Gastrocnemius medialis (tissue), 4 donors: ENCODE results near the gene AGL. TPM values are rescaled to one million over a fixed set of nuclear protein-coding genes. Genes with fewer than 3 reads are reported as not detected.

ENCODE experiments used
- ATAC-seq, 2 donors: fragments of 150-250 bp; one replicate each; pipeline ENCODE4 v1.9.1; 2016
- DNase-seq, 2 donors: peaks; one replicate each; pipeline ENCODE4 v3.0.0-alpha.2; 2019
- H3K27ac ChIP-seq, 4 donors: fragments of 200-600 bp; sonication (generic); 1 replicate in 1 of 4; 2 replicates in 3 of 4; pipeline ENCODE4 v1.5.1; 2016 to 2018; ENCODE audit warnings: mild to moderate bottlenecking in 2 of 4, moderate library complexity in 1 of 4
- H3K27me3 ChIP-seq, 3 donors: fragments of 200-600 bp; sonication (generic) in 2 of 3; 1 replicate in 1 of 3; 2 replicates in 2 of 3; pipeline versions ENCODE4 v1.5.1 to v1.6.0; 2016 to 2019; ENCODE audit warnings: mild to moderate bottlenecking in 1 of 3, moderate library complexity in 1 of 3
- H3K36me3 ChIP-seq, 2 donors: fragments of 200-600 bp; sonication (generic) in 1 of 2; one replicate each; pipeline ENCODE4 v1.5.1; 2017 to 2018
- H3K4me1 ChIP-seq, 2 donors: fragments of 200-600 bp; sonication (generic) in 1 of 2; one replicate each; pipeline ENCODE4 v1.5.1; 2016 to 2017; ENCODE audit warnings: mild to moderate bottlenecking in 2 of 2
- H3K4me3 ChIP-seq, 4 donors: fragments of 200-600 bp; sonication (generic) in 3 of 4; 1 replicate in 1 of 4; 2 replicates in 3 of 4; pipeline ENCODE4 v1.5.1; 2016 to 2019; ENCODE audit warnings: mild to moderate bottlenecking in 2 of 4
- H3K9me3 ChIP-seq, 3 donors: fragments of 200-600 bp; sonication (generic) in 2 of 3; 1 replicate in 1 of 3; 2 replicates in 2 of 3; pipeline ENCODE4 v1.5.1; 2016 to 2019
- POLR2A ChIP-seq, 2 donors: fragments of 450-650 bp; IDR thresholded peaks; one replicate each; pipeline ENCODE4 v1.6.1; 2017; ENCODE audit warnings: antibody characterized with exemption in 2 of 2, mild to moderate bottlenecking in 2 of 2, moderate library complexity in 2 of 2
- in situ Hi-C, 4 donors: fragments of 200-750 bp; cut with MboI; loops; one replicate each; pipeline versions ENCODE4 v1.15.0 to v1.8.0; 2017; ENCODE audit warnings: low sequenced_read_pairs in 4 of 4
- intact Hi-C: fragments of 100-400 bp; cut with DNase I; formaldehyde crosslinking; loops from one replicate; pipeline ENCODE4 v1.15.1; 2023; ENCODE audit warnings: low total_unique reads
- total RNA-seq, 4 donors: library from RNA; depleted of rRNA; stranded (reverse); fragments of >200 nt; gene quantifications; one replicate each; pipeline versions ENCODE4 v1.1.0 to v1.2.3, GENCODE V29; 2016
- TF ChIP-seq, protein P1 (sequence below), 5 experiments: fragments of 450-650 bp in 3 of 5; fragments of 200-600 bp in 2 of 5; sonication (generic) in 2 of 5; IDR thresholded peaks in 4 of 5; conservative IDR thresholded peaks in 1 of 5; 1 replicate in 4 of 5; 2 replicates in 1 of 5; pipeline ENCODE4 v1.5.1; 2016 to 2019; ENCODE audit warnings: antibody characterized with exemption in 5 of 5, mild to moderate bottlenecking in 3 of 5, moderate library complexity in 3 of 5

The AGL gene
- total RNA-seq, 4 donors from 2014 or later: 49.3 to 143 (median 103) TPM

DNA sequence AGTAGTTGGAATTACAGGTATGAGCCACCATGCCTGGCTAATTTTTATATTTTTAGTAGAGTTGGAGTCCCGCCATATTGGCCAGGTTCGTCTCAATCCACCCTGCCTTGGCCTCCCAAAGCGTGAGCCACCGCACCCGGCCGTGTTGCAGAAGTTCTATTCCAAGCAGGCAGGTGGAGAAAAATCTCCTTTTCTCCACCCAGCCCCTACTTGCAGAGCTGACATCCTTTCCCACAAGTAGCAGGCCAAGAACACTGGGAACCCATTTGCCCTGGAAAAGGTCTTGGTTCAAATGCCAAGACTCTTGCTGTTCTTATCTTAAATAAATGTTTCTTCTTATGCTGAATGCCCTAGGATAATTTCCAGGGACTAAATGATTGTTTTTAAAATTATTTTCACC is 17.5 kb downstream of the AGL start:
- H3K4me1 ChIP-seq: no peaks in the 10 kb centered on the region
- peak overlapping the region; percentile 4 to 94 (median 36) for H3K27ac ChIP-seq
- TF ChIP-seq POLR2A (IDR thresholded peaks at IDR 0.05): no peak
- TF ChIP-seq, protein P1, sequence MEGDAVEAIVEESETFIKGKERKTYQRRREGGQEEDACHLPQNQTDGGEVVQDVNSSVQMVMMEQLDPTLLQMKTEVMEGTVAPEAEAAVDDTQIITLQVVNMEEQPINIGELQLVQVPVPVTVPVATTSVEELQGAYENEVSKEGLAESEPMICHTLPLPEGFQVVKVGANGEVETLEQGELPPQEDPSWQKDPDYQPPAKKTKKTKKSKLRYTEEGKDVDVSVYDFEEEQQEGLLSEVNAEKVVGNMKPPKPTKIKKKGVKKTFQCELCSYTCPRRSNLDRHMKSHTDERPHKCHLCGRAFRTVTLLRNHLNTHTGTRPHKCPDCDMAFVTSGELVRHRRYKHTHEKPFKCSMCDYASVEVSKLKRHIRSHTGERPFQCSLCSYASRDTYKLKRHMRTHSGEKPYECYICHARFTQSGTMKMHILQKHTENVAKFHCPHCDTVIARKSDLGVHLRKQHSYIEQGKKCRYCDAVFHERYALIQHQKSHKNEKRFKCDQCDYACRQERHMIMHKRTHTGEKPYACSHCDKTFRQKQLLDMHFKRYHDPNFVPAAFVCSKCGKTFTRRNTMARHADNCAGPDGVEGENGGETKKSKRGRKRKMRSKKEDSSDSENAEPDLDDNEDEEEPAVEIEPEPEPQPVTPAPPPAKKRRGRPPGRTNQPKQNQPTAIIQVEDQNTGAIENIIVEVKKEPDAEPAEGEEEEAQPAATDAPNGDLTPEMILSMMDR (IDR thresholded peaks at IDR 0.05 in 4 of 5, conservative IDR thresholded peaks at IDR 0.05 in 1 of 5): no peak
- intact Hi-C loops: no loop called here
- peaks cover 0 to 61% of the 10 kb centered on the region in 2 donors for H3K36me3 ChIP-seq
- ATAC-seq (no peak), DNase-seq (no peak)
- H3K9me3 ChIP-seq: no peaks in the 10 kb centered on the region
- H3K4me3 ChIP-seq: no peak overlapping the region
- H3K27me3 ChIP-seq: no peaks in the 10 kb centered on the region
- in situ Hi-C loops: no loop called here

DNA sequence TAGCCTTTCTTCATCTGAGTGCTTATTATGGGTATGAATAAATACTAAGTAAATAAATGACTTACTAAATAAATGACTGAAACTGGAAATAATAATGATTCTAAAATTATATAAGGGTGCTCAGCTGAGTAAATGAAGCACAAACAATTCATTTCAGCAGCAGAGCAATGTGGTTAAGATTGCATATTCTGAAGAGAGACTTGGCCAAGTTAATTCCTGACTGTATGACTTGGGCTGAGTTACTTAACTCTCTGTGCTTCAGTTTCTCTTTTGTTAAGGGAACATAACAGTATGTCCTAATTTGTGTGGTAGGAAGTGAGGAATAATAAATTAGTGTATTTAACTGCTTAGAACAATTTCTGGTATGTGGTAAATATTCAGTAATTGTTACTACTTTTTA is 19.1 kb downstream of the AGL start:
- no peaks in the 10 kb centered on the region for H3K27me3 ChIP-seq
- in situ Hi-C loops: no loop called here
- no peak for TF ChIP-seq POLR2A (IDR thresholded peaks at IDR 0.05)
- TF ChIP-seq, protein P1 (IDR thresholded peaks at IDR 0.05 in 4 of 5, conservative IDR thresholded peaks at IDR 0.05 in 1 of 5): no peak
- H3K27ac ChIP-seq: peak overlapping the region in 3 of 4 donors; percentile 11 to 94 (median 55)
- no peaks in the 10 kb centered on the region for H3K4me1 ChIP-seq
- peaks cover 0 to 61% of the 10 kb centered on the region in 2 donors for H3K36me3 ChIP-seq
- peak in 1 of 2 donors; percentile 80 for ATAC-seq
- H3K9me3 ChIP-seq: no peaks in the 10 kb centered on the region
- no peak for DNase-seq
- intact Hi-C loops: no loop called here
- no peak overlapping the region for H3K4me3 ChIP-seq

DNA sequence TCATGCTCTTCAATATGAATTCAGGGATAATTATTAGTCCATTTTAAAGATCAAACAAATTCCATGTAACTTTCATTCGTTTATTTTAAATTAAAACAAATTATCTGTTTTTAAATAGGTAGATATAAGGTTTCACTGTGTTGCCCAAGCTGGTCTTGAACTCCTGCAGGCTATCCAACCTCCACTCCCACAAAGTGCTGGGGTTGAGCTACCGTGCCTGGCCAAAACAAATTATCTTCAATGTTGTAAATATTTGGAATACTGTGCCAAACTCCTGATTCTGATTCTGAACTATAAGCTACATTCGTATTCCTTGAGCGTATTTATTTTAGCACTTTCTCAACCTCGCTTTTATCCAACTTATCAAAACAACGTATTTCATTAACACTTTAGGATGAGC is 19.6 kb downstream of the AGL start:
- TF ChIP-seq, protein P1 (IDR thresholded peaks at IDR 0.05 in 4 of 5, conservative IDR thresholded peaks at IDR 0.05 in 1 of 5): no peak
- no peaks in the 10 kb centered on the region for H3K4me1 ChIP-seq
- H3K9me3 ChIP-seq: no peaks in the 10 kb centered on the region
- peak overlapping the region; percentile 11 to 94 (median 33) for H3K27ac ChIP-seq
- no peak for ATAC-seq
- no peaks in the 10 kb centered on the region for H3K27me3 ChIP-seq
- DNase-seq: no peak
- no peak overlapping the region for H3K4me3 ChIP-seq
- intact Hi-C loops: no loop called here
- in situ Hi-C loops: no loop called here
- peaks cover 0 to 61% of the 10 kb centered on the region in 2 donors for H3K36me3 ChIP-seq

DNA sequence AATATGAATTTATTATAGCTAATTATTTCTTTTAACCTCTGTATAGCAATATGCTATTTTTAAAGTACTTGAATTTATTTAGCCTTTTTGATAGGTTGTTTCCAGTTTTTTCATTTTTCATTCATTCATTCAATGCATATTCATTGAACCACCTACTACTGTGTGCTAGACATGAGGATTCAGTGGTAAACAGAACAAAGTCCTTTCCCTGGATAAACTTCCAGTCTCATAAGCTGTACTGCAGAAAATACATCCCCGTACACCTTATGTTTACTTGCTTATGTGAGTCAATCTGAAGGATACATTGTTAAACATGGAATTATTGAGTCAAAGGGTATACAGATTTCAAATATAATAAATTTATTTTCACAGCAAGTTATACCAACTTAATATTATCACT is 21.9 kb downstream of the AGL start:
- TF ChIP-seq, protein P1 (IDR thresholded peaks at IDR 0.05 in 4 of 5, conservative IDR thresholded peaks at IDR 0.05 in 1 of 5): no peak
- no peak for TF ChIP-seq POLR2A (IDR thresholded peaks at IDR 0.05)
- H3K4me3 ChIP-seq: no peak overlapping the region
- in situ Hi-C loops (no loop called here), intact Hi-C loops (no loop called here)
- H3K9me3 ChIP-seq: no peaks in the 10 kb centered on the region
- H3K27me3 ChIP-seq: no peaks in the 10 kb centered on the region
- no peaks in the 10 kb centered on the region for H3K4me1 ChIP-seq
- DNase-seq: no peak
- peak overlapping the region in 1 of 4 donors; percentile 53 for H3K27ac ChIP-seq
- H3K36me3 ChIP-seq: peaks cover under 1 to 67% of the 10 kb centered on the region in 2 donors
- no peak for ATAC-seq

DNA sequence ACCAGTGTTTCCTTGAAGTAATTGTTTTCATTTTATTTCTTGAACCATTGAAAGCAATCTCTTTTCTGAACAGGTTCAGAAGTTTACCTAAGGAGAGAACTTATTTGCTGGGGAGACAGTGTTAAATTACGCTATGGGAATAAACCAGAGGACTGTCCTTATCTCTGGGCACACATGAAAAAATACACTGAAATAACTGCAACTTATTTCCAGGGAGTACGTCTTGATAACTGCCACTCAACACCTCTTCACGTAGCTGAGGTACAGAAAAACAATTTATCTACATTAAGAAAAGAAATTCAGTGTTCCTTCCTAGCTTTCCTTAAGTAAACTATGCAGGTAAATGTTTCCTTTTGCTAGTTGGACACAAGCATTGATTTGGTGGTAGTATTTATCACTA is 27.4 kb downstream of the AGL start:
- no peaks in the 10 kb centered on the region for H3K9me3 ChIP-seq
- TF ChIP-seq, protein P1 (IDR thresholded peaks at IDR 0.05 in 4 of 5, conservative IDR thresholded peaks at IDR 0.05 in 1 of 5): no peak
- TF ChIP-seq POLR2A (IDR thresholded peaks at IDR 0.05): no peak
- peak overlapping the region in 1 of 4 donors; percentile 38 for H3K27ac ChIP-seq
- no peak overlapping the region for H3K4me3 ChIP-seq
- no peaks in the 10 kb centered on the region for H3K27me3 ChIP-seq
- intact Hi-C loops (no loop called here), in situ Hi-C loops (no loop called here)
- no peak for ATAC-seq
- peaks cover 6 to 93% of the 10 kb centered on the region in 2 donors for H3K36me3 ChIP-seq
- no peak for DNase-seq
- no peaks in the 10 kb centered on the region for H3K4me1 ChIP-seq
